GM12892 (cell line): ENCODE measurements around the gene OPRM1.

ENCODE experiments used
- POLR2A ChIP-seq: IDR thresholded peaks from 2 replicates; pipeline ENCODE4 v1.6.1; 2011; ENCODE audit warnings: low read depth, low read length, control low read depth
- POLR2AphosphoS5 ChIP-seq: IDR thresholded peaks from 2 replicates; pipeline ENCODE4 v1.6.1; 2011; ENCODE audit warnings: low read depth, low read length, control low read depth

- TF ChIP-seq POLR2A: no peak
- no peak for TF ChIP-seq POLR2AphosphoS5
Observed at GRCh38 chr6:154070657-154071056, 31.6 kb downstream of the OPRM1 start.
